ENCODE measurements around the gene PLCG2.
"Not testable (repeated sequence)": the region's sequence is repeated elsewhere in the genome, so short reads cannot be mapped to it uniquely, and the experiment has no call there.

Gene PLCG2

GRCh38 chr16:81790830-81791435 is 11.8 kb downstream of the PLCG2 start:
- no peak for DNase-seq

- DNase-seq = no peak
Measured at GRCh38 chr16:81792828-81793227, 13.7 kb downstream of the PLCG2 start.

- DNase-seq = no peak
Measured at GRCh38 chr16:81795193-81795592, 16.1 kb downstream of the PLCG2 start.

GRCh38 chr16:81796035-81796434 is 16.9 kb downstream of the PLCG2 start:
- DNase-seq = no peak

GRCh38 chr16:81796583-81797346 is 17.7 kb downstream of the PLCG2 start:
- no peak for DNase-seq

GRCh38 chr16:81797443-81797842 is 18.4 kb downstream of the PLCG2 start:
- DNase-seq = no peak

- DNase-seq = no peak
Measured at GRCh38 chr16:81798311-81799137, 19.4 kb downstream of the PLCG2 start.

- no peak for DNase-seq
Measured at GRCh38 chr16:81799138-81799504, 20.0 kb downstream of the PLCG2 start.

- DNase-seq = not testable (repeated sequence)
Measured at GRCh38 chr16:81801724-81802123, 22.6 kb downstream of the PLCG2 start.

GRCh38 chr16:81803332-81803731 is 24.2 kb downstream of the PLCG2 start:
- DNase-seq = no peak

GRCh38 chr16:81804134-81804610 is 25.1 kb downstream of the PLCG2 start:
- DNase-seq = no peak

GRCh38 chr16:81806696-81807095 is 27.6 kb downstream of the PLCG2 start:
- DNase-seq = no peak

GRCh38 chr16:81807767-81808358 is 28.8 kb downstream of the PLCG2 start:
- DNase-seq = no peak

- no peak for DNase-seq
Measured at GRCh38 chr16:81808933-81809480, 29.9 kb downstream of the PLCG2 start.

- no peak for DNase-seq
Measured at GRCh38 chr16:81809567-81809966, 30.5 kb downstream of the PLCG2 start.

- no peak for DNase-seq
Measured at GRCh38 chr16:81810361-81810760, 31.3 kb downstream of the PLCG2 start.

GRCh38 chr16:81810894-81811538 is 31.9 kb downstream of the PLCG2 start:
- no peak for DNase-seq

GRCh38 chr16:81813648-81814047 is 34.6 kb downstream of the PLCG2 start:
- DNase-seq = no peak

GRCh38 chr16:81814751-81815428 is 35.8 kb downstream of the PLCG2 start:
- no peak for DNase-seq

GRCh38 chr16:81815429-81815766 is 36.3 kb downstream of the PLCG2 start:
- DNase-seq = no peak

- DNase-seq = no peak
Measured at GRCh38 chr16:81816351-81816750, 37.3 kb downstream of the PLCG2 start.

GRCh38 chr16:81816793-81817210 is 37.7 kb downstream of the PLCG2 start:
- no peak for DNase-seq

Measured in effector CD8-positive, alpha-beta T cell (primary cell).